Head of caudate nucleus (tissue), 42 donors: ENCODE measurements around the gene CYP4Z1.
"Not testable (repeated sequence)": the region's sequence is repeated elsewhere in the genome, so short reads cannot be mapped to it uniquely, and the experiment has no call there.

Source experiments
- DNase-seq, 42 donors: peaks; one replicate each; pipeline versions ENCODE4 v3.0.0 to v3.0.0-alpha.2; 2020 to 2021; ENCODE audit warnings: mixed read lengths in 7 of 42
- intact Hi-C: fragments of 100-400 bp; cut with DNase I; formaldehyde crosslinking; loops from one replicate; pipeline ENCODE4 v1.15.0; 2022

Gene CYP4Z1

GRCh38 chr1:47124834-47125233 is 57.8 kb downstream of the CYP4Z1 start:
- DNase-seq, intact Hi-C loops: not testable (repeated sequence)

GRCh38 chr1:47126997-47127396 is 60.0 kb downstream of the CYP4Z1 start:
- DNase-seq, intact Hi-C loops: not testable (repeated sequence)

- intact Hi-C loops = no loop called here
- no peak for DNase-seq
Measured at GRCh38 chr1:47128221-47128620, 61.2 kb downstream of the CYP4Z1 start.

GRCh38 chr1:47128854-47129253 is 61.8 kb downstream of the CYP4Z1 start:
- intact Hi-C loops, DNase-seq: not testable (repeated sequence)

GRCh38 chr1:47129489-47130230 is 62.6 kb downstream of the CYP4Z1 start:
- DNase-seq = not testable (repeated sequence)

GRCh38 chr1:47132665-47133064 is 65.6 kb downstream of the CYP4Z1 start:
- DNase-seq, intact Hi-C loops: not testable (repeated sequence)

More at GRCh38 chr1:47129489-47130230, 62.6 kb downstream of the CYP4Z1 start:
- intact Hi-C loops = not testable (repeated sequence)

- intact Hi-C loops = no loop called here
Measured at GRCh38 chr1:47137198-47137597, 70.2 kb downstream of the CYP4Z1 start, which contains the start of gene CYP4A22. Gene CYP4A22 (plus strand): TSS chr1:47137441. CDS start chr1:47137486, 45 bp downstream.

GRCh38 chr1:47137925-47138615 is 71.0 kb downstream of the CYP4Z1 start:
- no peak for DNase-seq
- intact Hi-C loops = no loop called here

More at GRCh38 chr1:47137198-47137597, 70.2 kb downstream of the CYP4Z1 start, which contains the start of gene CYP4A22:
- no peak for DNase-seq

GRCh38 chr1:47140358-47140757 is 73.3 kb downstream of the CYP4Z1 start:
- DNase-seq, intact Hi-C loops: not testable (repeated sequence)

GRCh38 chr1:47143654-47144053 is 76.6 kb downstream of the CYP4Z1 start:
- intact Hi-C loops, DNase-seq: not testable (repeated sequence)

- intact Hi-C loops = not testable (repeated sequence)
Measured at GRCh38 chr1:47146495-47146894, 79.5 kb downstream of the CYP4Z1 start.

GRCh38 chr1:47147047-47147785 is 80.2 kb downstream of the CYP4Z1 start:
- no peak for DNase-seq
- intact Hi-C loops = no loop called here

More at GRCh38 chr1:47146495-47146894, 79.5 kb downstream of the CYP4Z1 start:
- not testable (repeated sequence) for DNase-seq

GRCh38 chr1:47149162-47149561 is 82.1 kb downstream of the CYP4Z1 start:
- DNase-seq, intact Hi-C loops: not testable (repeated sequence)

GRCh38 chr1:47156457-47156856 is 89.4 kb downstream of the CYP4Z1 start:
- DNase-seq, intact Hi-C loops: not testable (repeated sequence)

- DNase-seq, intact Hi-C loops: not testable (repeated sequence)
Measured at GRCh38 chr1:47157957-47158356, 90.9 kb downstream of the CYP4Z1 start.

- intact Hi-C loops = no loop called here
- no peak for DNase-seq
Measured at GRCh38 chr1:47160716-47161115, 93.7 kb downstream of the CYP4Z1 start.

GRCh38 chr1:47161298-47162040 is 94.4 kb downstream of the CYP4Z1 start:
- intact Hi-C loops = no loop called here
- DNase-seq = no peak

- intact Hi-C loops = no loop called here
- DNase-seq = no peak
Measured at GRCh38 chr1:47164552-47164951, 97.5 kb downstream of the CYP4Z1 start.
